Measurements from ENCODE around the gene RAET1L.
A peak's percentile ranks its signal among the peaks of the same experiment; 100 is the strongest.
"Not testable (repeated sequence)": the region's sequence is repeated elsewhere in the genome, so short reads cannot be mapped to it uniquely, and the experiment has no call there.

The RAET1L gene, protein sequence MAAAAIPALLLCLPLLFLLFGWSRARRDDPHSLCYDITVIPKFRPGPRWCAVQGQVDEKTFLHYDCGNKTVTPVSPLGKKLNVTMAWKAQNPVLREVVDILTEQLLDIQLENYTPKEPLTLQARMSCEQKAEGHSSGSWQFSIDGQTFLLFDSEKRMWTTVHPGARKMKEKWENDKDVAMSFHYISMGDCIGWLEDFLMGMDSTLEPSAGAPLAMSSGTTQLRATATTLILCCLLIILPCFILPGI

DNA sequence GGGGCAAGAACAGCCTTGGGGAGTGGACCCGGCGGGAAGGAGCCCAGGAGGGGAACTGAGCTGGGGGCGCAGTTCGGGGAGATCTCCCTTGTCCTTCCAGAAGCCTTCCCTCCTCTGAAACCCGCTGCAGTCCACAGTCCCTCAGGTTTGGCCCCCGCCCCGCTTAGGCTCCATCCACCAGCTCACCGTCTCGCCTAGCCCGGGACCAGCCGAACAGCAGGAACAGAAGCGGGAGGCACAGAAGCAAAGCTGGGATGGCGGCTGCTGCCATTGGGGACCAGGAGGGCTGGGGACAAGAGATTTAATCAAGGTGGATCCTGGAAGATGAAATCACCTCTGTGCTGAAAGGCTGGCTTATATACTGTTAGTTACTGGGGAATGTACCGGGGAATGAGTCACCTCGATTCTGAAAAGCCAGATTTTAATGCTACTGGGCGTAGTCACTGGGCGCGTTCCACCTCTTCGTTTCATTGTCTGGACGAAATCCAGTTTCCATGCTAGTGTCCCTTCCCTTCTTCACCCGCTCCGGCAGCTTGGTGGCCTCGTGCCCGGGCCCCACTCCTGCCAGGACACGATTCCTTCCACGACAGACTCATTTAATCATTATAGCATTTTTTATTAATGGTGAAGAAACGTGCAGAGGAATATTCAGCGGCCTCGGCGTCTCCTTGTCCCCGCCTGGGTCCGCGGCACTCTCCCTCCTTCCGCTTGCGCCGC is at the start of gene RAET1L:
RAET1L (minus strand) TSS at position 332 of the 717 bp plus-strand sequence; CDS start at position 271, 61 bp downstream.
- DNase-seq (ENCODE audit: low spot score) = no peak

DNA sequence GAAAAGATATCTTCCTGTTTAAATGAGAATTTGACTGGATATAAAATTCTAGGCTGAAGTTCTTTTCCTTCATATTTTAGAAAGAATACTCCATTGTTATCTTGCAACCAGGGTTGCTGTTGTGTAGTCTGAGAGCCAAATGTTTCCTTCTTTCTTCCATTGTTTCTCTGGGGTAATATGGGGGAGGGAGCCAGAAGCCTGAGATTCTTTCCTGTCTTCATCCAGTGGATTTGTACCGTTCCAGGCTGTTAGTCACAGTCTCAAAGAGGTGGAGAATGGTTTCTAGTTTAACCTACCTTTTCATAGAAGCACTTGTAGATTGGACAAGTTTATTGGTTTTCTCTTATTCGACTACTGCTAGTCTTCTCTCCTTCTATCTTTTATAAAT is 49.7 kb upstream of the RAET1L start:
- DNase-seq (ENCODE audit: low spot score) = no peak

DNA sequence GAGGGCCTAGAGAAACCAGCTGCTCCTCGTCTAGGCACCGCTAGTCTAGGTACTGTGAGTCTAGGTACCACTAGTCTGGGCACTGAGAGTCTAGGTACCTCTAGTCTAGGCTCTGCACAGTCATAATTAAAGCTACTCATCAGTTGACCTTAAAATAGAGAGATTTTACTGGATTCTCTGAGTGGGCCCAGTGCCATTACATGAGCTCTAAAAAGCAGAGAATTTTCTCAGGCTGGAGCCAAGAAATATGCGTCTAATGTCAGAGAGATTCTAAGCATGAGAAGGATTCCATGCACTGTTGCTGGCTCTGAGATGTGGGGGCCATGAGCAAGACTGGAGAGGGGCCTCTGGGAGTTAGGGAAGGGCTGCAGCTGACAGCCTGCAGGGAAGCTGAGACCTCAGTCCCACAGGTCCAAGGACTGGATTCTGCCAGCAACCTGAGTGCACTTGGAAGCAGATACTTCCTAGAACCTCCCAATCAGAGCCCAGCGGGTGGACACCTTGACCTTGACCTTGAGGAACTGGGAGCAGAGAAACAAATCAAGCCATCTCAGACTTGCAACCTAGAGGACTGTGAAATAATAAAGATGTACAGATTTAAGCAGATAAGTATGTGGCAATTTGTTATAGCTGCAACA is 49.2 kb upstream of the RAET1L start:
- not testable (repeated sequence) for DNase-seq (ENCODE audit: low spot score)

DNA sequence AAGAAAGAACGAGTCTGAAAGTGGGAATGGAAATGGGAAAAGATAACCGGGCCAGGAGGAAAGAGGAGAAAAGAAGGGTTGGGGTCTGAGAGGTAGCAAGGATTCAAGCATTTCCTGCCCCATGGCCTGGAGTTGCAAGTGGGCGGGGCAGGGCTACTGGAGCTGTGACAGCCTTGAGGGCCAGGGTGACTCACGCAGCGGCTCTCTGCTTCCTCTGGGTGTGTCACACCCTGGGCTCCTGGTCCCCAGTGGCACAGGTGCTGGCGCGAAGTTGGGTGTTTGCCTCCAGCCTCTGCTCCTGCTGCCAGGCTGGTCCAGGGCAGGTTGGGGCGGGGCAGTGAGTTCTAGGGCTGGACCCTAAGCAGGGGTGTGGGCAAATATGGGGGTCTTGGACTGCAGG is 46.9 kb upstream of the RAET1L start:
- no peak for DNase-seq (ENCODE audit: low spot score)

DNA sequence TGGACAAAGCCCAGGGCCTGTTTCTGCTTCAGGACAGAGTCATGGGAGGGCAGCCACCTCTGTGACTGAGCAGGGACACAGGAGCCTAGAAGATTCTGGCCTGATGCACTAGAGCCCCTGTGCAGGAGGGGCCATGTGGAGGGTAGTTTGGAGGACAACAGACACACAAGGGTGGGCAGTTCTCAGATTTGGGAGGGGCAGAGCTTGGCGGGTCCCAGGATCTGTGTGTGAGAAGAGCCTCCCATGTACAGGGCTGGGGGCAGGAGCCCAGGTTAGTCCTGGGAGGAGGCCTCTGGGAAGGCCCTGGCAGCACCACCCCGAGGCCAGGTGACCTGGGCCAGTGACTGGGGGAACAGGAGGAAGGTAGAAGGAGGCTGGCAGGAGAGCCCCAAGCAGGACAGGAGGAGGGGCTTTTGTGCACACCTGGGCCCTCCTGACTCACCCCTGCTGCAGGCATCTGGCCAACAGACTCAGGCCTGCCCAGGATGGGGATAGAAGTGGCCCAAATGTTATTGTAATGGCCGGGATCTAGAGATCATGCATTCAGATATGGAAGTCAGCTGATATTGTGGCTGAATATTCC is 45.0 kb upstream of the RAET1L start:
- no peak for DNase-seq (ENCODE audit: low spot score)

DNA sequence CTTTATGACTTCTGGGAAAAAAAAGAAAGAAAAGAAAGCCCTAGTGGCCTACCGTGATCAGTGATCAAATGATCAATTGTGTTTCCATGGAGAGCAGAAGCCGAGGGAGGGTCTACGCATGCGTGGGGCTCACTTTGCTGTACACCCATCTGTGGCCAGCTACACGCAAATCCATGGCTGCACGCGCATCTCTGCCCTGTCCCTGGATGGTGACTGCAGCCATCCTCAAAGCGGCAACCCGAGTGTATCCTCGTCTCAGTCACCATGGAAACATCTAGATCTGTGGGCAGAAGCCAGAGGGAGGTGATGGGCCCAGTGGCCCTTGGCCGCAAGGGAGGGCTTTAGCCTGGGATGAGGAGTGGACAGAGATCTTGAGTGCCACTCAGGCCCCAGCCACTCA is 44.4 kb upstream of the RAET1L start:
- DNase-seq (ENCODE audit: low spot score) = no peak

DNA sequence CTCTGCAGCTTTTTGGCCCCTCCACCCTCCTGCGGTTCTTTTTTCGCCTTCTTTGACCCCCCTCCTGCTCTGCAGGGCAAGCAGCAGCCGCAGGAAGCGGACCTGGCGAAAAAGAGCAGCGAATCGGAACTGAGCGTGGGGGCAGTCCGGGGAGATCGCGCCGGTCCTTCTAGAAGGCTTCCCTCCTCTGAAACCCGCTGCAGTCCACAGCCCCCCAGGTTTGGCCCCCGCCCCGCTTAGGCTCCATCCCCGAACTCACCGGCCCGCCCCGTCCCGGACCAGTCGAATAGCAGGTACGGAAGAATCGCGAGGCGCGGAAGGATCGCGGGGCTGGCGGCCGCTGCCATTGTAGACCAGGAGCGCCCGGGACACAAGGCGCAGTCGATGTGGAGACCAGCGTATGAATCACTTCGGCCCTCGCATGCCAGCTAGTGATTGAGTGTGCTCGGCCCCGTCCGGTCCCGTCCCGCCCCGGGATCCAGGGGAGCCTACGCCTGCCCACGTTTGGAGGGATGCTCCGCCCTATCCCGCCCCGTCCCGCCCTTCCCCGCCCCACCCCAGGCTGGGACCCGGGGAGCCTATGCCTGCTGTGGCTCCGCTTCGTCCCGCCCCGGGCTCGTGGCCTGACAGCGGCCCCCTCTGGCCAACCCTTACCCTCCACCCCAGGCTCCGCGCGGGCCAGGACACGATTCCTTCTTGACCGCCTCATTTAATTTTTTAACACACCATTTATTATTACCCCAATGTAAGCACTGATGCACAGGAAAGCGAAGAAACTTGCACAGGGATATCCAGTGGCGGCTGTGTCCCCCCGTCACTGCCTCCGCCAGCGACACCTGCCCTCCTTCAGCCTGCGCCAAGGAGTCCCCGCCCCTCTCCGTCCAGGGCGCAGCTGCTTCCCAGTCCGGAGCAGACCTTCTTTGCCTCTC is 43.7 kb upstream of the RAET1L start, which contains the start of gene ULBP3:
ULBP3 (minus strand) TSS at position 402 of the 929 bp plus-strand sequence; CDS start at position 347, 55 bp downstream.
- peak; percentile 93 for DNase-seq (ENCODE audit: low spot score)

DNA sequence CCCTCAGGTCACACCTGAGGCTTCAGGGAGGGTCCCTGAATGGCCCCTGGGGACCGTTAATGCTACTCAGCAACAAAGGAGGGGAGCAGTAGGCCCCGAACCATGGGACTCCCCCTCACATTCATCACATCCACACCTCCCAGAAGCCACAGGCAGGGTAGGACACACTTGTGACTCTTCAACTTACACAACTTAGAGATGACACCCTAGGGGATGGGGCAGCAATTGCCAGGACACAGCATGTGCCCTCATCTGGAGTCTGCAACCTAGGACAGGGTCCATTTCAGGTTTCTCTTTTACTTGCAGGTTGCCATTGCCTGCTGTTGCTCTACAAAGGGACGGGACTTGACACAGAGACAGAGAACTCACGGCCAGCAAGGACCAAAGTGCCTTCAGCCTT is 42.8 kb upstream of the RAET1L start:
- no peak for DNase-seq (ENCODE audit: low spot score)

DNA sequence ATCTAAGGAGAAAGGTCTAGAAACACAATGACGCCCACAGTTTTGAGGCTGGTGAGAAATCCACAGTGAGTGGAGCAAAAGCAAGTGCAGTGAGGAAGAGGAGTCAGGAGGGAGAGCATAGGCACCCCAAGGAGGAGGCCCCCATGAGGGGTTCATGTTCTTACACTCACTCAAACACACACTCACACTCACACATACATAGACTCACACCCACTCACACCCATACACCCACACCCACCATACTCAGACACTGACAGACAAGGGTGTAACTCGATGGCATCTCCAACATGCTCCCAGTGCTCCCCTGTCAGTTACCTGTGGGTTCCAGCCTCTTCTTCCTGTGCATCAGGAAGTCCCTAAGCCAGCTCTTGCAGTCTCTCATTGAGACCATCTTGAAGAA is 39.8 kb upstream of the RAET1L start:
- DNase-seq (ENCODE audit: low spot score) = no peak

DNA sequence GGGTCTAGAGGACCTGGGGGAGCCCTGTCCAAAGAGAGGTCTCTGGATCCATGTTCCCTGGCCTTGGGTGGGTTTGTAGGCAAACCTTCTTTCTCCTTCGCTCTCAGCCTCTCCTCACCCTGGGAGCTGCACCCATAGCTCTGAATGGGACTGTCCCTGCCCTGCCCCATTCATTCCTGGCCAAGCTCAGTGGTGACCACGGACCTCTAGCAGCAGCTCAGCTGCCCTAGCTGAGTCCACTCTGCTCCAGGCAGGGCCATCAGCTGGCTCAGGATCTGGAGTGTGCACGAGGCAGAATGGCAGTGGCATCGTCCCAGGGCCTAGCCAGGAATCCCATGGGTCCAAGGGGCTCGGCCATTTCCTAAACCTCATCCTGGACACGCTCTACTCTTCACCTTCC is 38.3 kb upstream of the RAET1L start:
- no peak for DNase-seq (ENCODE audit: low spot score)

DNA sequence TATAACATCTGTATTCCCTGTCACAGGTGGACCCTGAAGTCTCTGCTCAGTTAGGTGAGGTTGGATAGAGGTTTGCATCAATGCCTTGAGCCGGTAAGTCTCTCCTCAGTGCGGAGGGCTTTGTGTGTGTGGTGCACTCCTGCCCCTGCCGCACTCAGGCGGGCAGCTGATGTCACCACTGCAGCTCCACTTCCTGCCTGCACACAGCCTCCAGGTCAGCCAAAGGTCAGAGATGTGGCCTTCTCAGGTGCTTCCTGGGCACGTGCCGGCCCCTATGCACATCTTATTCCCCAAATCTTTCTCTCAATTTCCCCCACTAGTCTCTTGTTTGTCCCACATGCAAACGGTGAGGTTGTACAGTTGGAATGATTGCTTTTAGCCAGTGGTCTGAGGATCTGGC is 34.6 kb upstream of the RAET1L start:
- not testable (repeated sequence) for DNase-seq (ENCODE audit: low spot score)

DNA sequence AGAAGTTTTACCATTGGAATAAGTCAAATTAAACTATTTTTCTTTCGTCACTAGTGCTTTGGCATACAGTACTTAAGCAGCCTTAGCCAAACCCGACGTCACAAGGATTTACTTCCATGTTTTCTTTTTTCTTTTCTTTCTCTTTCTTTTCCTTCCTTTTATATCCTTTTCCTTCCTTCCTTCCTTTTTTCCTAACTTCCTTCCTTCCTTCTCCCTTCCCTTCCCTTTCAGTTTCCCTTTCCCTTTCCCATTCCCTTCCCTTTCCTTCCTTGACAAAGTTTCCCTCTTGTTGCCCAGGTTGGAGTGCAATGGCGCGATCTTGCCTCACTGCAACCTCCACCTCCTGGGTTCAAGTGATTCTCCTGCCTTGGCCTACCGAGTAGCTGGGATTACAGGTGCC is 33.7 kb upstream of the RAET1L start:
- no peak for DNase-seq (ENCODE audit: low spot score)

DNA sequence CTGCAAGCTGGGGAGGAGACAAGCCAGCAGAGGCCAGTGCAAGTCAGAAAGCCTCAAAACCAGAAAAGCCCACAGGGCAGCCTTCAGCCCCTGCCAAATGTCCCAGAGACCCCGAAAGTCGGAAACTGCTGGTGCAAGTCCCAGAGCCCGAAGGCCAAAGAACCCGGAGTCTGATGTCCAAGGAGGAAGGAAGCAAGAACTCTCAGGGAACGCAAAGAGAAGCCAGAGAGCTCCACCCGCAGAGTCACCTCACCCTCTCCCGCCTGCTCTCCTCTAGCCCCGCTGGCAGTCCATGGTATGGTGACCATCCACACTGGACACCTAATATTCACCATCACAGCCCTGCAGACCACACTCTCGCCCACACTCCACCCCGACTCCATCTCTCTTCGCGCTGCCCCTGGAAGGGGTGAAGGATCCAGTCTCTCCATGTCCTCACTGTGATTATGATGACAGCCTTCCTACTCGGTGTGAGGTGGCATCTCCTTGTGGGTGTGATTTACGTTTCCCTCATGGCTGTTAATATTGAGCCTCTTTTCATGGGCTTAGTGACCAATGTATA is 33.0 kb upstream of the RAET1L start:
- no peak for DNase-seq (ENCODE audit: low spot score)

DNA sequence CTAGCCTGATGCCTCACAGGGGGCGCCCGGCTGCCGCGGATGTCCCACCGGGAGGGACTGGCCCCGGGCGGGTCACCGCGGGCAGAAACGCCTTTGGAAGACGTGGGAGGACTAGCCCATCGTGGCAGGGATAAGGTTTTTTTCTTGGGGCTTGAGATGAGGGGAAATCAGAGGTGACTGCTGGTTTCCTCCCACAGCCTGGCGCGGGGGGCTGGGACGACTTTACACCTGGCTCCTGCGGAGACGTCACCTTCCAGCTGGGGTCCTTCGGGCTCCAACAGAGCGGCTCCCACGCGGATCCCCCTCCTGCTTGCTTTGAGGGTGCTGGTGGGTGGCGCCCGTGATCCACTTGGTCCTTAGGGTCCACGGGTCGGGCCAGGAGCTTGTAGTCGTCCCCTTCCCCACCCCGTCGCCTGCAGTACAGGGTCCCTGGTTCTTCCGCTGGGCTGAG is 32.2 kb upstream of the RAET1L start:
- no peak for DNase-seq (ENCODE audit: low spot score)

DNA sequence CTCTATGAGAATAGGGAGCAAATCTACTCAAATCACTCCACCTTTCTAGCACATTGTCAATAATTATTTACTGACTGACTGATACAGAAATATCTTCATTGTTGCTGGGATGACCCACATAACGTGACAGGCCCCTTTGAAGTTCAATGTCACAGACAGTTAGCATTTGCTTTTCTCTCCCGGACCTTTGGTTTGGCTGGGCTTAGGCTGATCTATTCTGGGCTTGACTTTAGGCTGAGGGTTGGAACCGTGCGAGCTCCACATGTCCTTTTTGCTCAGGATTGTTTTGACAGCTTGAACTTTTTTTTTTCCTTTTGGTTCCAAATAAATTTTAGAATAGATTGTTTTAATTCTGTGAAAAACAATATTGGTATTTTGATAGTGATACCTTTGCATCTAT is 31.6 kb upstream of the RAET1L start:
- DNase-seq (ENCODE audit: low spot score) = no peak

DNA sequence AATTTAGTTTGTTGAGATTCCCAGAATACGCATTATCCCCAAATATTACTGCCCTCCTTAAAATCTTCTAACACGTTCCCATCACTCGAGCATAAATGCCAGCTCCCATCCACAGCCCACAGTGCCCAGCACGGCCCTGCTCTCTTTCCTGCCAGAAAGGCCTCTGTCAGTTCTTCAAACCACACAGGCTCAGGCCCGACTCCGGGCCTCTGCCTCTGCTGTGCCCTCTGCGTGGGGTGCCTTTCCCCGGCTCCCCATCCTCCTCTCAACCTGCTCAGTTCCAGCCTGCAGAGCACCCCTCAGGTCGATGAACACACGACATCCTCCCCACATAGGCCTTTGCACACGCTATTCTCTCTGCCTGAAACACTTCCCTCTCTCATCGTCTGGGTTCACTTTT is 30.8 kb upstream of the RAET1L start:
- no peak for DNase-seq (ENCODE audit: low spot score)

DNA sequence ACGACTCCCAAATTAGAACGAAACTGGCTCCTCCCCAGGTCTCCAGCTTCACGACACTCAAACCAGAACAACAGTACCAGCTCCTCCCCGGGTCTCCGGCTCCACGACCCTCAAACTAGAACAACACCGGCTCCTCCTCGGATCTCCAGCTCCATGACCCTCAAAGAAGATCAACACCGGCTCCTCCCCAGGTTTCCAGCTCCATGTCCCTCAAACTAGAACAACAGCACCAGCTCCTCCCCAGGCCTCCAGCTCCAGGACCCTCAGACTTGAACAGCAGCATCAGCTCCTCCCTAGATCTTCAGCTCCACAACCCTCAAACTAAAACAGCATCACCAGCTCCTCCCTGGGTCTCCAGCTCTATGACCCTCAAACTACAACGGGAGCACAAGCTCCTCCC is 29.8 kb upstream of the RAET1L start:
- no peak for DNase-seq (ENCODE audit: low spot score)

DNA sequence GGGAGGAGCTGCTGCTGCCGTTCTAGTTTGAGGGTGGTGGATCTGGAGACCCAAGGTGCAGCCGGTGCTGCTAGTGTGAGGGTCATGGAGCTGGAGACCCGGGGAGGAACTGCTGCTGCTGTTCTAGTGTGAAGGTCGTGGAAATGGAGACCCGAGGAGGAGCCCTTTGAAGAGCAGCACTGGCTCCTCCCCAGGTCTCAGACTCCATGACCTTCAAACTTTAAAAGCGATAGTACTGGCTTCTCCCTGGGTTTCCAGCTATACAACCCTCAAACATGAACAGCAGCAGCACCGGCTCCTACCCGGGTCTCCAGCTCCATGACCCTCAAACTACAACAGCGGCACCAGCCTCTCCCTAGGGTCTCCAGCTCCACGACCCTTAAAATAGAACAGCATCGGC is 28.1 kb upstream of the RAET1L start:
- DNase-seq (ENCODE audit: low spot score) = no peak

DNA sequence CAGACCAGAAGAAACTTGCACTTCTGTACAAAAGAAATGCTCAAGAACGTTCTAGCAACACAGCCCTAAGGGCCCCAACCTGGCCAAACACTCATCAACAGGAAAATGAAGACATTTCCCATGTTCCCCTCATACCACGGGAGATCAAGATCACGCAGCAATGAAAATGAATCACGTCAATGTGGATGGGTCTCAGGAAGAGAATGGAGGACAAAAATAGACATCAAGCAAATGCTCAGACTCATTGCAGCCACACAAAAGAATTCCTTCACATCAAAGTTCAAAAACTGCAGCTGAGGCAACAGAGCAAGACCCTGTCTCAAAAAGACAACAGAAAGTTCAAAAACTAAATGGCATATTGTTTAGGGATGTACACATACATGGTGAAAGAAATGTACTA is 25.5 kb upstream of the RAET1L start:
- DNase-seq (ENCODE audit: low spot score) = no peak

DNA sequence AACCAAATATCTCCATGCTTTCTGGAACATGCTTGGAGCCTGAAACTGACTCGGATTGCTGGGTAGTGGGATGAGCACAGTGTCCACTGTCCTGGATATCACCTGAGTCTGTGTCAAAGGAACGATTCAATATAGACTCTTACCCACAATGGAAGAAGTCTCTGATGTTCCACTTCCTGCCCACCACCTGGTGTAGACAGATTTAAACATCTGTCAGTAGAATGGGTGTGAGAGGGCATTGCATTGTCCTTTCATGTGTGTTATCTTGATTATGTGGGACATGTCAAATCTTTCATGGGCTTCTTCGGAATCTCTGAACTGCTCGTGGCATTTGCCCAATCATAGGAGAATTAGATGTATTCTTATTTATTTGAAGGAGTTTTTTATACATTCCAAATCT is 22.8 kb upstream of the RAET1L start:
- no peak for DNase-seq (ENCODE audit: low spot score)

DNA sequence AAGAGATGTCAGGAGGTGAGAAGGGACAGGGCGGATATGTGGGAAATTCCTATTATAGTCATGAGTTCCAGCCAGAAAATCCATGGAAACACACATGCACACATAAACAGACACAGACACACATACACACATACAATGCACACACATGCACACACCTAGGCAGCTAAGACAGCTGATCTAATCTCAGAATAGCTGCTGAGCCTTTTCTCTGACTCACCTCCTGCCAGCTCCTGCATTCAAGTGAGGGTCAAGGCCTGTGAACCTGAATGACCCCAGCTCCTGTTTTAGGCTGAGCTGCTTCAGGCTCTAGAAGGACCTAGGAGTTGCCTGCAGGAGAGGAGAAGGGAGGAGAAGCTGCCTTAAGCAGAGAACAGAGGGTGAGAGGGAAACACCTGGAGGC is 21.6 kb upstream of the RAET1L start:
- DNase-seq (ENCODE audit: low spot score) = no peak
